ENCODE results near the gene IRF8.

IRF8 gene

DNA sequence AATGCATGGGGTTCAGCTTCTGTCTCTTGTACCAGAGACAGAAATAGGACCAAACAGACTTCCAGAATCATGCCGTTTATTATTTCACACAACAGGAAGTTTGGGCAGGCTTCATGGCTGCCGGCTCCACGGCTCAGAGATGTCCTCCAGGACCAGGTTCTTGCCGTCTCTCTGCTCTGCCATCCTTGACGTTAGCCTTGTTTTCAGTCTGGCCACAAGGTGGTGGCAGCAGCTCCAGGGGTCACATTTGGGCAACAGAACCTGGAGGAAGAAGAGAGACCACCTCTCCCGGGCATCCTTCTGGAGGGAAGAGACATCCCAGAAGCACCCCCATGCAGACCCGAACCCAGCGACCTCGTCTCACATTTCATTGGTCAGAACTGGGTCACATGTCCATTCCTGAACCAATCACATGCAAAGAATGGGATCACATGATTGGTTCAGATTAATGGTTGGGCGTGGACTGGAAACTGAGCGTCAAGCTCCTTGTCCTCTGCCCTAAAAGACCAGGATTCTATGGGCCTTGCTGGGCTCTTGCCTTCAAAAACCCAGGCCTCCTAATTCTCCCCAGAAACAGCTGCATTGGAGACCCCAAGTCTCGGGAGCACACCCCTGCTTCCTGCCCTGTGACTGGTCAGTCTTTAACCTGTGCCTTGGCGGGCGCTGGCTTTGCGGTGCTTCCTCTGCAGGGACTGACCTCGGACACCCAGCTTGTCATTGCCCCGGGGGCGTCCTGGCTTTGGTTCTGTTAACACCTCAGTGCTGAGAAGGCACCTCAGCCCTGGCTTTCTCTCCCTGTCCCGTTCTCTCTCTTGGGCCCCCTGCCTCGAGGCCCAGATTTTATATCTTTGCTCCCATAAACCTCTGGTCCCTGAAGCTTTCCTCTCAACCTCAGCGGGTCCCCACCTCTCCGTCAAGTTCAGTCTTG lies 63.3 kb downstream of the IRF8 start:
- no peak for DNase-seq

DNA sequence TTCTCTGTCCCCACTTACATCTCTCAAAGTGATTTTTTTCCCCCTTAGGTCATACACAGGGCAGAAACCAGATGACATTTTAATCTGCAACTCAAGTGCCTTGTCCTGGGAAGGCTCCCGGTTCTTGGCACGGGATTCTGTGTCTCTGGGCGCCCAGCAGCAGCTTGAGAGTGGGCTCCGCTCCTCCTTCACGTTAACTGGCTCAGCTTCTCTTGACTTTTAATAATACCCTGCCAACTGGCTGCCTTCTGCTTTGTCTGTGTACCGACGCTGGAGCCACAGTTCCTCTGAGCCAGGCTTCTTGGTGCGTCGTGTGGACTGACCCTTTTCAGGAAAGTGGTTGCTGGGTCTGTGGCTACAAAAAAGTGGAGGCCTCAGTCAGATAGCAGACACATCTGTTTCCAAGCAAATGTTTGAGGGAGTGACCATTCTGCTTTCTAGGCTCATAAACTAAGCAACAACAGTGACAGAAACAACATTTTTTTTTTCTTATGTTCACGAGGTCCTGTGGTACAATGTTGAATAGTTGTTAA lies 64.9 kb downstream of the IRF8 start:
- DNase-seq, result no peak

DNA sequence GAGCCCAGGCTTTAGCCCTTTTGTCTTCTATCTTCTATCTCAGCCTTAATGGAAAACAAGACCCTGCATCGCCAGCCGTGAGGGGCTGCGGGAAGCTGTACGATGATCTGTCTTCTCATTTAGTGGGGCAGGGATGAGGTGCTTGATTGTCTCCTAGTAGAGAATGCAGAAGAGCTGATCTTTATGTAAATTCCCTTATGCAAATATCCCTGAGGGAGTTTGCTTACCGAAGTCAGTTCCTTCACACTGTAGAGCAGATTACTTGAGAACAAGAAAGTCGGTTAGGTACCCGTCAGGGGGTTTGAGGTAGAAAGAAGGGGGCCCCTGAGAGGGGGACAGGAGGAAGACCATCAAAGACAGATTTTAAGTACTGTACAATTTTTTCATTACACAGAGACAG lies 66.2 kb downstream of the IRF8 start:
- no peak for DNase-seq

DNA sequence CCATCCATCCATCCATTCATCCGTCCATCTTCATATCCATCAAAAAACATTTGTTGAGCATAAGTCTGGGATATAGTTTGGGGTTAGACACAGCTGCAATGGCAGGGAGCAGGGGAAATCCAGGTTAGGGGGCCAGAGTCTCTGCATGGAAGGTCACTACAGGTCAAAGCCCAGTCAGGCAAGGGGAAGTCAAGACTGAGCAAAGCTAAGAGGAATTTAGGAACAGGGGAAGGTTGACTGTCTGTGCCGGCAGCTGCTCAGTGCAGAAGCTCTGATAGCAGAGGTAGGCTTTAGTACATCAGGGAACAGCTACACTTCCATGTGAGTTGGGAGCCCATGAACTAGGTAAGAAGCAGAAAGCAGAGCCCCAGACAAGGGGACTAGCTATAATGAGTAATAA lies 68.1 kb downstream of the IRF8 start:
- no peak for DNase-seq

GRCh38 chr16:85968041-85968920 lies 69.3 kb downstream of the IRF8 start:
- DNase-seq, result no peak

- DNase-seq, result no peak
These were observed 70.2 kb downstream of the IRF8 start for GRCh38 chr16:85969159-85969558.

GRCh38 chr16:85969591-85969990 lies 70.6 kb downstream of the IRF8 start:
- no peak for DNase-seq

DNA sequence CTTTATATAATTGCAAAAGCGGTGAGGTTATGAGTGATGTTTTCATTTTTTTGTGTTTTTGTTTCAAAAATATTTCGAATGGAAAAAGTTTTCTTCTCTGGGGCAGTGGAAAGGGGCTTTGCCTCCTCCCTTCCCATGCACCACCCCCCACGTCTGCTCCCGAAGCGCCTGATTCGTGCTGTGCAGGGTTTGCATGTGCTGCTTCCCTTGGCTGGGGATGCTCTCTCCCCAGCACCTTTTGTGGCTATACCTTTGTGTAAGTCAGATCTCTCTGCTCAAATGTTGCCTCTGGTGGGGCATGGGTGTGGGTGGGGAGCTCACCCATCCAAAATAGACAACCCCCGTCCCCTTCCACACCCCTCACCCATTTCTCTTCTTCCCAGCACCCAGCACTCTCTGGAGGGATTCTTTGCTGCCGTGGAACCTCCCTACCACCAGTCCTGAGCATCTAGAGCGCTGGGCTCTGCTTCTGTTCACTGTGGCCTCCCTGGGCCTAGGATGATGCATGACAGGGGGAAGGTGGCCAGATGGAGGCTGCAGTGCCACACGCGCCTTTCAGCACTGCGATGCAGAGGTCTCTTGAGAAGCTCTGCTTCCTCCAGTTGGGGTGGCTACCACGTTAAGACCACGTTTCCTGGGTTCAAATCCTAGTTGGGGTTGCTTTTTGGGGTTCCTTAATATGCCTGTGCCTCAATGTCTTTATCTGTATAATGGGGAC lies 71.2 kb downstream of the IRF8 start:
- DNase-seq, result no peak

GRCh38 chr16:85970738-85971137 lies 71.8 kb downstream of the IRF8 start:
- no peak for DNase-seq

All from T-helper 2 cell (primary cell).